Spleen (tissue), 7 donors: ENCODE measurements around the gene COA1.

ENCODE experiments used
- POLR2A ChIP-seq, 3 donors: fragments of 450-650 bp; IDR thresholded peaks; one replicate each; pipeline ENCODE4 v1.5.1; 2017; ENCODE audit warnings: antibody characterized with exemption in 3 of 3, mild to moderate bottlenecking in 1 of 3
- TF ChIP-seq, protein P1 (sequence below), 11 experiments: fragments of 200-600 bp in 7 of 11; fragments of 450-650 bp in 4 of 11; sonication (generic) in 4 of 11; IDR thresholded peaks in 8 of 11; conservative IDR thresholded peaks in 3 of 11; 1 replicate in 7 of 11; 2 replicates in 4 of 11; pipeline versions ENCODE4 v1.4.0 to v1.8.0; 2016 to 2021; ENCODE audit warnings: antibody characterized with exemption in 11 of 11, inconsistent platforms in 4 of 11, mild to moderate bottlenecking in 1 of 11
- donor health status: DM: no; HTN: no; CAD: no; lungs with moderate emphysema.
- donor health status: DM: no; HTN: no; CAD: no.
- donor health status: DM: no; HTN: no; CAD: no.

DNA sequence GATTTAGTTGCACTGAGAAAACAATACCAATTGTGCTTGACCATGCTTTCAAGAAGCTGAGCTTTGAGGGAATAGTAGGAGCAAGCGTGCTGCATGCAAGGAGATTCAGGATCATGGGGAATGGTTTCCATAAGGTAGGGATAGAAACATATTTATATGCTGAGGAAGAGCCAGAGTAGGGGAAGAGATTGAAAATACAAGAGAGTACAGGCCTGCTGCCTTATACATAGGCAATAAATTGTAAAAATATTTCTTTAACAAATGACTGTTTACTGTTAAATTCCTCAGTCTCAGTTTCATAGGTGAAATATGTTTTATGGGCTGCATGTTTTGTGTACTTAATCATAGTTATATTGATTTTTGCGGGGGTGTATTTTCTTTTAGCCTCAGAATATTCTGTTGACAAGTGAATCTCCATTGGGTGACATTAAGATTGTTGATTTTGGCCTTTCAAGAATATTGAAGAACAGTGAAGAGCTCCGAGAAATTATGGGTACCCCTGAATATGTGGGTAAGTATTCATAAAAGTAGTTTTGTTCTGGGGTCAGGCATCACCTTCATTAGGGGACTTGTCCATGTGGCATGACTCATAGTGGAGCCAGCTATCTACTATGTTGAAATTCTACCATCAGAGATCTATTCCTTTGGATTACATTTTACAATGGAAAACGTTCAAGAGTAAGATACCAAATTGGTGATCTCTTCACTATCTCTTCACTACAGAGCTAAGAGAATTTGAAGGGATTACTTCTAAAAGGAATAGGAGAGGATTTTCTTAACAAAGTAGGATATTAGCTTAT, 109.9 kb downstream of the COA1 start:
- TF ChIP-seq, protein P1, sequence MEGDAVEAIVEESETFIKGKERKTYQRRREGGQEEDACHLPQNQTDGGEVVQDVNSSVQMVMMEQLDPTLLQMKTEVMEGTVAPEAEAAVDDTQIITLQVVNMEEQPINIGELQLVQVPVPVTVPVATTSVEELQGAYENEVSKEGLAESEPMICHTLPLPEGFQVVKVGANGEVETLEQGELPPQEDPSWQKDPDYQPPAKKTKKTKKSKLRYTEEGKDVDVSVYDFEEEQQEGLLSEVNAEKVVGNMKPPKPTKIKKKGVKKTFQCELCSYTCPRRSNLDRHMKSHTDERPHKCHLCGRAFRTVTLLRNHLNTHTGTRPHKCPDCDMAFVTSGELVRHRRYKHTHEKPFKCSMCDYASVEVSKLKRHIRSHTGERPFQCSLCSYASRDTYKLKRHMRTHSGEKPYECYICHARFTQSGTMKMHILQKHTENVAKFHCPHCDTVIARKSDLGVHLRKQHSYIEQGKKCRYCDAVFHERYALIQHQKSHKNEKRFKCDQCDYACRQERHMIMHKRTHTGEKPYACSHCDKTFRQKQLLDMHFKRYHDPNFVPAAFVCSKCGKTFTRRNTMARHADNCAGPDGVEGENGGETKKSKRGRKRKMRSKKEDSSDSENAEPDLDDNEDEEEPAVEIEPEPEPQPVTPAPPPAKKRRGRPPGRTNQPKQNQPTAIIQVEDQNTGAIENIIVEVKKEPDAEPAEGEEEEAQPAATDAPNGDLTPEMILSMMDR (IDR thresholded peaks at IDR 0.05 in 8 of 11, conservative IDR thresholded peaks at IDR 0.05 in 3 of 11) = no peak
- TF ChIP-seq POLR2A (IDR thresholded peaks at IDR 0.05) = no peak
